Activated CD4-positive, alpha-beta T cell treated with anti-CD3 and anti-CD28 coated beads, Interleukin-2, amount 10 ng/mL, durations not matched to agents 7 days and 5 days (primary cell): ENCODE data around the gene IZUMO3. TPM values are rescaled to one million over a fixed set of nuclear protein-coding genes. Genes with fewer than 3 reads are reported as not detected.

Source experiments
- CTCF ChIA-PET: fragments of 350-600 bp; sonication (Branson Sonifier 250); formaldehyde crosslinking; loops from one replicate; lab custom pipeline; 2021; ENCODE audit warnings: antibody characterized with exemption; lab: Charles Lee
- POLR2A ChIA-PET: fragments of 350-600 bp; sonication (Branson Sonifier 250); formaldehyde crosslinking; loops from one replicate; lab custom pipeline; 2021; ENCODE audit warnings: antibody characterized with exemption; lab: Charles Lee
- DNase-seq: peaks from one replicate; pipeline ENCODE4 v3.0.0-alpha.2; 2020
- H3K27ac Mint-ChIP-seq: one replicate; pipeline ENCODE4 v1.8.0; 2021; ENCODE audit warnings: mild to moderate bottlenecking, moderate library complexity, mixed read lengths
- H3K27me3 Mint-ChIP-seq: one replicate; pipeline ENCODE4 v1.8.0; 2021; ENCODE audit warnings: mixed read lengths
- H3K36me3 Mint-ChIP-seq: one replicate; pipeline ENCODE4 v1.8.0; 2021; ENCODE audit warnings: low read depth, mixed read lengths
- H3K4me1 Mint-ChIP-seq: one replicate; pipeline ENCODE4 v1.8.0; 2021; ENCODE audit warnings: mixed read lengths
- H3K4me3 Mint-ChIP-seq: one replicate; pipeline ENCODE4 v1.8.0; 2021; ENCODE audit warnings: mild to moderate bottlenecking, moderate library complexity, mixed read lengths
- H3K9me3 Mint-ChIP-seq: one replicate; pipeline ENCODE4 v1.8.0; 2021; ENCODE audit warnings: mixed read lengths
- total RNA-seq, 2 experiments: library from RNA; stranded (reverse); gene quantifications; one replicate each; pipeline ENCODE4 v1.2.3, GENCODE V29; 2021

IZUMO3 gene
- total RNA-seq, 2 experiments from 2014 or later = not detected

- ChIA-PET POLR2A (no interaction called here), CTCF (no interaction called here)
- Mint-ChIP-seq H3K4me1 (no peaks in the 10 kb centered on the region), H3K9me3 (peaks cover 13% of the 10 kb centered on the region), H3K36me3 (no peaks in the 10 kb centered on the region), H3K27ac (no peak overlapping the region), H3K27me3 (no peaks in the 10 kb centered on the region), H3K4me3 (no peak overlapping the region)
- DNase-seq = no peak
Measured at GRCh38 chr9:24516463-24516862, 29.2 kb downstream of the IZUMO3 start.

- POLR2A ChIA-PET = no interaction called here
- Mint-ChIP-seq H3K9me3 (peaks cover 19% of the 10 kb centered on the region), H3K4me1 (no peaks in the 10 kb centered on the region), H3K27ac (no peak overlapping the region), H3K27me3 (no peaks in the 10 kb centered on the region), H3K36me3 (no peaks in the 10 kb centered on the region), H3K4me3 (no peak overlapping the region)
- DNase-seq = no peak
- CTCF ChIA-PET = no interaction called here
Measured at GRCh38 chr9:24509850-24510249, 35.8 kb downstream of the IZUMO3 start.

GRCh38 chr9:24504521-24504920, 41.2 kb downstream of the IZUMO3 start:
- Mint-ChIP-seq H3K4me1 (no peaks in the 10 kb centered on the region), H3K4me3 (no peak overlapping the region), H3K36me3 (no peaks in the 10 kb centered on the region), H3K27me3 (no peaks in the 10 kb centered on the region), H3K9me3 (peaks cover 6% of the 10 kb centered on the region), H3K27ac (no peak overlapping the region)
- CTCF ChIA-PET = no interaction called here
- POLR2A ChIA-PET = no interaction called here
- DNase-seq = no peak

- no peak overlapping the region for H3K4me3 Mint-ChIP-seq
- no peaks in the 10 kb centered on the region for H3K4me1 Mint-ChIP-seq
- H3K27ac Mint-ChIP-seq = no peak overlapping the region
- DNase-seq = no peak
- POLR2A ChIA-PET = no interaction called here
- peaks cover 6% of the 10 kb centered on the region for H3K9me3 Mint-ChIP-seq
- no peaks in the 10 kb centered on the region for H3K36me3 Mint-ChIP-seq
- CTCF ChIA-PET = no interaction called here
- H3K27me3 Mint-ChIP-seq = no peaks in the 10 kb centered on the region
Measured at GRCh38 chr9:24502206-24502937, 43.3 kb downstream of the IZUMO3 start.

GRCh38 chr9:24500761-24501160, 44.9 kb downstream of the IZUMO3 start:
- Mint-ChIP-seq H3K27me3 (no peaks in the 10 kb centered on the region), H3K36me3 (no peaks in the 10 kb centered on the region), H3K27ac (no peak overlapping the region), H3K9me3 (peaks cover 6% of the 10 kb centered on the region), H3K4me1 (no peaks in the 10 kb centered on the region), H3K4me3 (no peak overlapping the region)
- ChIA-PET POLR2A (no interaction called here), CTCF (no interaction called here)
- no peak for DNase-seq

GRCh38 chr9:24498632-24499031, 47.1 kb downstream of the IZUMO3 start:
- no peak for DNase-seq
- ChIA-PET POLR2A (no interaction called here), CTCF (no interaction called here)
- Mint-ChIP-seq H3K27me3 (no peaks in the 10 kb centered on the region), H3K27ac (no peak overlapping the region), H3K9me3 (peaks cover 7% of the 10 kb centered on the region), H3K36me3 (no peaks in the 10 kb centered on the region), H3K4me3 (no peak overlapping the region), H3K4me1 (no peaks in the 10 kb centered on the region)

- Mint-ChIP-seq H3K36me3 (no peaks in the 10 kb centered on the region), H3K4me3 (no peak overlapping the region), H3K4me1 (no peaks in the 10 kb centered on the region), H3K27ac (no peak overlapping the region), H3K9me3 (peaks cover 10% of the 10 kb centered on the region), H3K27me3 (no peaks in the 10 kb centered on the region)
- no peak for DNase-seq
- CTCF ChIA-PET = interaction anchor here (0.6 kb wide), 1 partner anchor 377 kb away, joined by 3 read pairs; no protein-coding TSS in a partner anchor
- POLR2A ChIA-PET = no interaction called here
Measured at GRCh38 chr9:24497671-24498070, 48.0 kb downstream of the IZUMO3 start.
